PFSK-1 (cell line): ENCODE results near the gene COG1.

Experiments used
- POLR2AphosphoS5 ChIP-seq: IDR thresholded peaks from 2 replicates; pipeline ENCODE4 v1.6.1; 2012; ENCODE audit warnings: low read depth, mild to moderate bottlenecking, control low read depth, low read length, moderate library complexity
- SIN3A ChIP-seq: IDR thresholded peaks from 2 replicates; pipeline ENCODE4 v1.6.1; 2012; ENCODE audit warnings: mild to moderate bottlenecking, low read length, moderate library complexity, borderline replicate concordance; ENCODE audit not compliant: insufficient read depth
- TAF1 ChIP-seq: IDR thresholded peaks from 2 replicates; pipeline ENCODE4 v1.6.1; 2012; ENCODE audit warnings: low read length, control low read depth, borderline replicate concordance; ENCODE audit not compliant: insufficient read depth
- TF ChIP-seq, protein P1 (sequence below), 2 experiments: IDR thresholded peaks; 2 replicates each; pipeline versions ENCODE4 v1.6.1 to v1.8.0; 2011 to 2012; ENCODE audit warnings: low read depth in 2 of 2, low read length in 2 of 2, control low read depth in 1 of 2, inconsistent platforms in 1 of 2, mild to moderate bottlenecking in 1 of 2, moderate library complexity in 1 of 2; ENCODE audit not compliant: insufficient read depth in 1 of 2

DNA sequence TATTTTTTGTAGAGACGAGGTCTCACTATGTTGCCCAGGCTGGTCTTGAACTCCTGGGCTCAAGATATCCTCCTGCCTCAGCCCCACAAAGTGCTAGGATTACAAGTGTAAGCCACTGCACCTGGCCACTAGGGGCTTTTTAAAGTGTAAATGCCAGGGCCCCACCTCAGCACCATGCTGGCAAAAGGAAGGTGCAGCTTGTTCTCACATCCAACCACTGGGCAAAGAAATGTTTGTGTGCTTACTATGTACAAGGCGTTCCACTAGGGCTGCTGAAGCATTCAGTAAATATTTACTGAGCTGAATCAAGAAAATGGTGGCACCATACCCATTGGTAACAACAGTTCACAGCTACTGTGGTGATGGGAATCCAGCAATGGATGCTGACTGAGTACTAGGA lies 22.6 kb downstream of the COG1 start:
- no peak for TF ChIP-seq SIN3A
- TF ChIP-seq POLR2AphosphoS5, result no peak
- TF ChIP-seq, protein P1, sequence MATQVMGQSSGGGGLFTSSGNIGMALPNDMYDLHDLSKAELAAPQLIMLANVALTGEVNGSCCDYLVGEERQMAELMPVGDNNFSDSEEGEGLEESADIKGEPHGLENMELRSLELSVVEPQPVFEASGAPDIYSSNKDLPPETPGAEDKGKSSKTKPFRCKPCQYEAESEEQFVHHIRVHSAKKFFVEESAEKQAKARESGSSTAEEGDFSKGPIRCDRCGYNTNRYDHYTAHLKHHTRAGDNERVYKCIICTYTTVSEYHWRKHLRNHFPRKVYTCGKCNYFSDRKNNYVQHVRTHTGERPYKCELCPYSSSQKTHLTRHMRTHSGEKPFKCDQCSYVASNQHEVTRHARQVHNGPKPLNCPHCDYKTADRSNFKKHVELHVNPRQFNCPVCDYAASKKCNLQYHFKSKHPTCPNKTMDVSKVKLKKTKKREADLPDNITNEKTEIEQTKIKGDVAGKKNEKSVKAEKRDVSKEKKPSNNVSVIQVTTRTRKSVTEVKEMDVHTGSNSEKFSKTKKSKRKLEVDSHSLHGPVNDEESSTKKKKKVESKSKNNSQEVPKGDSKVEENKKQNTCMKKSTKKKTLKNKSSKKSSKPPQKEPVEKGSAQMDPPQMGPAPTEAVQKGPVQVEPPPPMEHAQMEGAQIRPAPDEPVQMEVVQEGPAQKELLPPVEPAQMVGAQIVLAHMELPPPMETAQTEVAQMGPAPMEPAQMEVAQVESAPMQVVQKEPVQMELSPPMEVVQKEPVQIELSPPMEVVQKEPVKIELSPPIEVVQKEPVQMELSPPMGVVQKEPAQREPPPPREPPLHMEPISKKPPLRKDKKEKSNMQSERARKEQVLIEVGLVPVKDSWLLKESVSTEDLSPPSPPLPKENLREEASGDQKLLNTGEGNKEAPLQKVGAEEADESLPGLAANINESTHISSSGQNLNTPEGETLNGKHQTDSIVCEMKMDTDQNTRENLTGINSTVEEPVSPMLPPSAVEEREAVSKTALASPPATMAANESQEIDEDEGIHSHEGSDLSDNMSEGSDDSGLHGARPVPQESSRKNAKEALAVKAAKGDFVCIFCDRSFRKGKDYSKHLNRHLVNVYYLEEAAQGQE (IDR thresholded peaks at IDR 0.05; ENCODE audit: insufficient read depth in 1 of 2, low read depth in 2 of 2, low read length in 2 of 2), result no peak
- TF ChIP-seq TAF1, result no peak
